Aorta (tissue), 5 donors: ENCODE measurements around the gene COL4A2. TPM values are rescaled to one million over a fixed set of nuclear protein-coding genes. Genes with fewer than 3 reads are reported as not detected.

Experiments
- ATAC-seq: fragments of 200-7000 bp; cut with Tn5 transposase; one replicate; pipeline ENCODE4 v1.9.1; 2022; ENCODE audit warnings: moderate library complexity; ENCODE audit not compliant: low FRiP score
- DNase-seq, 2 donors: peaks; one replicate each; pipeline ENCODE4 v3.0.0-alpha.2; 2020
- H3K27ac ChIP-seq, 2 donors: one replicate each; pipeline ENCODE4 v1.5.1; 2013; ENCODE audit warnings: low read length in 2 of 2, mild to moderate bottlenecking in 2 of 2, moderate library complexity in 2 of 2, control low read depth in 1 of 2, inconsistent platforms in 1 of 2, low read depth in 1 of 2
- H3K27me3 ChIP-seq, 2 donors: one replicate each; pipeline ENCODE4 v1.6.1; 2013; ENCODE audit warnings: control low read depth in 1 of 2, low read length in 1 of 2, mild to moderate bottlenecking in 1 of 2, moderate library complexity in 1 of 2; ENCODE audit not compliant: insufficient read depth in 2 of 2, control insufficient read depth in 1 of 2
- H3K36me3 ChIP-seq, 2 donors: one replicate each; pipeline ENCODE4 v1.6.1; 2013; ENCODE audit warnings: control low read depth in 1 of 2, low read length in 1 of 2, mild to moderate bottlenecking in 1 of 2; ENCODE audit not compliant: insufficient read depth in 2 of 2, control insufficient read depth in 1 of 2
- H3K4me1 ChIP-seq, 2 donors: one replicate each; pipeline ENCODE4 v1.6.1; 2013; ENCODE audit warnings: low read length in 2 of 2, control low read depth in 1 of 2, mild to moderate bottlenecking in 1 of 2, moderate library complexity in 1 of 2; ENCODE audit not compliant: insufficient read depth in 2 of 2, control insufficient read depth in 1 of 2
- H3K4me3 ChIP-seq, 2 donors: one replicate each; pipeline ENCODE4 v1.5.1; 2013; ENCODE audit warnings: low read length in 2 of 2, control low read depth in 1 of 2, mild to moderate bottlenecking in 1 of 2
- H3K9me3 ChIP-seq: one replicate; pipeline ENCODE4 v1.6.1; 2013; ENCODE audit warnings: mild to moderate bottlenecking, low read length; ENCODE audit not compliant: control insufficient read depth
- WGBS, 2 donors: extraction: QIAGEN DNeasy Blood & Tissue Kit; methylation state at CpG; one replicate each; pipeline ENCODE4 v1.1.7; 2013; 5-methylcytosine and 5-hydroxymethylcytosine counted together
- intact Hi-C, 2 donors: fragments of 100-400 bp; cut with DNase I; formaldehyde crosslinking; loops; one replicate each; pipeline versions ENCODE4 v1.14.2 to v1.15.0; 2022
- polyA plus RNA-seq, 2 donors: library from polyadenylated mRNA; stranded (reverse); fragments of 200-250 nt; gene quantifications; one replicate each; pipeline ENCODE4 v1.2.3, GENCODE V29; 2013
- total RNA-seq, 2 donors: library from RNA; stranded (reverse); fragmentation: NEBNext Ultra II Directional; extraction: Animal tissue kit (Norgen Biotek cat#: 25700); gene quantifications; one replicate each; pipeline ENCODE4 v1.2.1, GENCODE V29; 2021
- donor health status: healthy with polysubstance abuse.
- donor health status: Bipolar disorder and iron deficiency.
- donor health status: DM: no; HTN: no; CAD: no.
- donor health status: DM: no; HTN: no; CAD: no.
- donor health status: DM: yes; HTN: yes; CAD: no.

Gene COL4A2
- total and polyA plus RNA-seq, 4 donors, result 117 to 1,110 (median 681) TPM

GRCh38 chr13:110475550-110476219 lies 168.6 kb downstream of the COL4A2 start:
- 85 to 90% methylated on average over 18 of the region's 18 CpGs for WGBS, 2 donors
- intact Hi-C loops, result no loop called here

DNA sequence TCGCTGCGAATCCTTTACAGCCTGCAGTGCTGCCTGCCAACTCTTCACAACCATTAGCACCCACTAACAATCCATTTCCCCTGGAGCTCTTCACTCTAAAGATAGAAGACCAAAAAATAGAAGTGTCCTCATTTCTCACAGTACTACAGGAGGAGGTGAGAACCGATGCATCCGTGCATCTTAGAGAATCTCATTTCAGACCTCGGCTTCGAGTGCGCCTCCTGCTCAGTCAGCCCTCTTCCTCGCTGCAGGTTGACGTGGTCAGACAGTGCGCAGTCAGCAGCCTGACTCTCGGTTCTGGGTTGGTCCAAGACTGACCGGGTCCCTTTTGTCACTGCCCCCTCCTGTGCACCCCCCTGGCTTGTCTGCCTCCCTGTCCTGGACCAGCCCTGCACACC lies 169.1 kb downstream of the COL4A2 start:
- WGBS, 2 donors, result 86 to 89% methylated on average over 12 of the region's 12 CpGs
- H3K4me3 ChIP-seq, result no peak overlapping the region
- DNase-seq (no peak), ATAC-seq (no peak)
- peaks cover 2 to 12% of the 10 kb centered on the region in 2 donors for H3K36me3 ChIP-seq
- H3K4me1 ChIP-seq, result no peaks in the 10 kb centered on the region
- no peaks in the 10 kb centered on the region for H3K27me3 ChIP-seq
- H3K27ac ChIP-seq, result no peak overlapping the region
- H3K9me3 ChIP-seq, result no peaks in the 10 kb centered on the region
- intact Hi-C loops, result no loop called here

More at GRCh38 chr13:110475550-110476219, 168.6 kb downstream of the COL4A2 start:
- Histone ChIP-seq H3K4me3 (no peak overlapping the region), H3K27ac (no peak overlapping the region), H3K9me3 (no peaks in the 10 kb centered on the region), H3K36me3 (peaks cover 2 to 12% of the 10 kb centered on the region in 2 donors), H3K27me3 (no peaks in the 10 kb centered on the region), H3K4me1 (no peaks in the 10 kb centered on the region)
- no peak for ATAC-seq
- no peak for DNase-seq

DNA sequence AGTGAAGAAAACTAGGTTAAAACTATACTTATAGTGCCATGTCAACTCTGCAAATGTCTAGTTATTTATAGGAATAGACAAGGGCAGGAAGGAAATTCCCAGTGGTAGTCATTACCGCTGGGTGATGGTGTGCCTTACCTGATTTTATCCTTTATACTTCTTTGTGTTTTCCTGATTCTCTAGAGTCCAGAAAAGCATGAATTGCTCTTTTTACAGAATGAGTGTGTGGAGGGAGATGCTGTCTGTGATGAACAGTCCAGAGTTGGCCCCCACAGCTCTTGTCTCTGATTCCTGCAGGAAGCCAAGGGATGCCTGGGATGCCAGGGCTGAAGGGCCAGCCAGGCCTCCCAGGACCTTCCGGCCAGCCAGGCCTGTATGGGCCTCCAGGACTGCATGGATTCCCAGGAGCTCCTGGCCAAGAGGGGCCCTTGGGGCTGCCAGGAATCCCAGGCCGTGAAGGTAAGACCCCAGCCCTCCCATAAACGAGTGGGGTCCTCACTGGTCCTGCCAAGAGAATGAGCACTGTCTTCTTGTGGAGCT lies 170.7 kb downstream of the COL4A2 start:
- ATAC-seq (no peak), DNase-seq (no peak)
- Histone ChIP-seq H3K27ac (peak overlapping the region in 1 of 2 donors; percentile 1), H3K4me3 (no peak overlapping the region), H3K9me3 (no peaks in the 10 kb centered on the region), H3K36me3 (peaks cover 2 to 13% of the 10 kb centered on the region in 2 donors), H3K27me3 (no peaks in the 10 kb centered on the region), H3K4me1 (no peaks in the 10 kb centered on the region)
- intact Hi-C loops, result no loop called here
- 29 to 37% methylated on average over 4 of the region's 4 CpGs for WGBS, 2 donors

DNA sequence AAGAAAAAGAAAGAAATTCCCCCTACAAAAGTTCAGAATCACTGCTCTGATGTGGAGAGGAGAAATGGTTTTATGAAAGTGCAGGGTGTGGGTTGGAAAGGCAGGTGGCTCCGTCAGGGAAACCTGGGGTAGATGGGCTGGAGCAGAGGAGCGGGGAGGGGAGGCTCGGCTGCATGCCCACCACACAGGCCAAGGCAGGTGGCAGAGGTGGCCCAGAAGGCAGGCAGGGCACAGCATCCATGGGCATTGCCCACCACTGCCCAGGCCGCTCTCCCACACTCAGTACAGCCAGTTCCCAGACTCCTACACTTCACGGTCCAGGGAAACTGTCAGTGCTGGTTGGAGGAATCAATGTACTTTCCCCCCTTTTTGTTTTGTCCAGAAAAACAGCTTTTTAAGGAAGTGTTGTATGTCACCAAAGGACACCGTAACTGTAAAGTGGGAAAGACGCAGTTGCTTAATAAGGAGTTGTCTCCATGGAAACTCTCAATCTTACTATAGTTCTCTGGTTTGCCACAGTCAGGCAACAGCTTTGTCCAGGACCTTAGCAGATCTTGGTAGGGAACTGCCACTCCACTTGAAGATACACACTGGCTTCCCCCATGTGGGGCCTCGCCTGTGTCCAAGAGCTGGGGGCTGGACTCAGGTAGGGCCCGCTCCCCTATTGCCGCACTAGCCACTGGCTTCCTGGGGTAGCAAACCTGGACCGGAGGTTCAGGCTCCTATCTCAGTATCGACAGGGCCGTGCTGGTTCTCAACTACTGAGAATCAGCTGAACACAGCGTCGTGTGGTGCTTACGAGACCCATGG lies 171.5 kb downstream of the COL4A2 start:
- H3K4me3 ChIP-seq, result no peak overlapping the region
- intact Hi-C loops, result no loop called here
- H3K27ac ChIP-seq, result no peak overlapping the region
- DNase-seq, result no peak
- no peaks in the 10 kb centered on the region for H3K9me3 ChIP-seq
- H3K27me3 ChIP-seq, result no peaks in the 10 kb centered on the region
- 85 to 88% methylated on average over 16 of the region's 16 CpGs for WGBS, 2 donors
- H3K36me3 ChIP-seq, result peaks cover 2 to 13% of the 10 kb centered on the region in 2 donors
- no peaks in the 10 kb centered on the region for H3K4me1 ChIP-seq
- no peak for ATAC-seq

DNA sequence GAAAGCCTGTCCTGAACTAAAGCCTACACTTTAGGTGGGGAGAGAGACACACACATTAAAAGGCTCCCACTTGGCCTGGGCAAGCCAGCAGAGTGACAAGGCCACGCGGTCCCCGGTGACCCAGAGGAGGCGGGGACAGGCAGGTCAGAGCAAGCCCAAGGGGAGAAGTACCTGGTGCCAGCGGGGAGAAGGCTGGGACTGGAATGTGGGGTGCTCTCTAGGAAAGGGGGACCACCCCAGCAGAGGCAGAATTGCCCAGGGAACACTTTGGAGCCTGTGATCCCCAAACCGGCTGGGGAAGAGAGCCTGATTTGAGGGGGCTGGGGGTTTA lies 172.1 kb downstream of the COL4A2 start:
- ATAC-seq (peak; percentile 4), DNase-seq (no peak)
- Histone ChIP-seq H3K36me3 (peaks cover 2 to 11% of the 10 kb centered on the region in 2 donors), H3K4me1 (no peaks in the 10 kb centered on the region), H3K4me3 (no peak overlapping the region), H3K27ac (no peak overlapping the region), H3K9me3 (no peaks in the 10 kb centered on the region), H3K27me3 (no peaks in the 10 kb centered on the region)
- WGBS, 2 donors, result 88 to 89% methylated on average over 6 of the region's 6 CpGs
- intact Hi-C loops, result no loop called here

DNA sequence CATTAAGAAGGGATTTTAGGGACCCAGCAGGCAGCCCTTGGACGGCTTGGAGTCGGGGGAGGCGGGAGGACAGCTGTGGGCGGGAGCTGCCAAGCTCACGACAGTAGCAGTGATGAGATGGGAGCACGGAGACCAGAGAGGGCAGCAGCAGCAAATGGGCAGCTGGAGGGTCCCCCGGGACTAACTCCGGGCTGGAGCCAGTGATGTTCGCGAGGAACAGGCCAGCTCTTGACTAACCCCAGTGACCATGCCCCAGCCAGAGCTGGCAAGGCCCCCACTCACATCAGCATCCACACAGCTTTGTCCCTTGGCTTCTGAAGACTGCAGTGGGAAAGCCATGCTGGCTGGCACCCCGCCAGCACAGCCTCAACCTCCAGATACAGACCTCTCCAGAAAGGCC lies 172.6 kb downstream of the COL4A2 start:
- Histone ChIP-seq H3K4me3 (no peak overlapping the region), H3K27ac (peak overlapping the region; percentile 5 to 28), H3K27me3 (no peaks in the 10 kb centered on the region), H3K4me1 (no peaks in the 10 kb centered on the region), H3K9me3 (no peaks in the 10 kb centered on the region), H3K36me3 (peaks cover 2 to 11% of the 10 kb centered on the region in 2 donors)
- DNase-seq (peak; percentile 71 to 85), ATAC-seq (peak; percentile 70)
- intact Hi-C loops, result no loop called here
- WGBS, 2 donors, result 11 to 21% methylated on average over 11 of the region's 11 CpGs

DNA sequence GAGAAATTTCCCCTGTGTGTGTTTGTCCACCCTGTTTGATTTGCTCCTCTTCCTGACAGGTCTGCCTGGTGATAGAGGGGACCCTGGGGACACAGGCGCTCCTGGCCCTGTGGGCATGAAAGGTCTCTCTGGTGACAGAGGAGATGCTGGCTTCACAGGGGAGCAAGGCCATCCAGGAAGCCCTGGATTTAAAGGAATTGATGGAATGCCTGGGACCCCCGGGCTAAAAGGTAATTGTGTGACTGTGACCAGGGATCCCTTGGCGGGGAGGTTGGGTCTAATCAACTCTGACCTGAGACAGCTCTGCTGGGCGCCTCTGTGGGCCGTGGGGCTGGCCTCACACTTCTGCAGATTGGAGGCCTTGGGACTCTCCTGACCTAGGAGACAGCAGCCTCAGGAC lies 173.1 kb downstream of the COL4A2 start:
- H3K36me3 ChIP-seq, result peaks cover 2 to 8% of the 10 kb centered on the region in 2 donors
- intact Hi-C loops, result no loop called here
- H3K4me1 ChIP-seq, result no peaks in the 10 kb centered on the region
- 55 to 63% methylated on average over 5 of the region's 5 CpGs for whole genome bisulfite sequencing, 2 donors
- H3K27me3 ChIP-seq, result no peaks in the 10 kb centered on the region
- ATAC-seq, result no peak
- H3K9me3 ChIP-seq, result no peaks in the 10 kb centered on the region
- peak overlapping the region; percentile 27 to 28 for H3K27ac ChIP-seq
- no peak overlapping the region for H3K4me3 ChIP-seq
- no peak for DNase-seq

GRCh38 chr13:110483386-110483968 lies 176.4 kb downstream of the COL4A2 start:
- H3K9me3 ChIP-seq, result no peaks in the 10 kb centered on the region
- H3K27ac ChIP-seq, result no peak overlapping the region
- ATAC-seq (no peak), DNase-seq (no peak)
- H3K27me3 ChIP-seq, result no peaks in the 10 kb centered on the region
- no peak overlapping the region for H3K4me3 ChIP-seq
- H3K4me1 ChIP-seq, result no peaks in the 10 kb centered on the region
- intact Hi-C loops, result no loop called here
- 81 to 85% methylated on average over 13 of the region's 13 CpGs for WGBS, 2 donors
- H3K36me3 ChIP-seq, result peaks cover 0 to 8% of the 10 kb centered on the region in 2 donors
